BLaER1 (cell line): ENCODE results near the gene SREBF1.
A peak's percentile ranks its signal among the peaks of the same experiment; 100 is the strongest.

ENCODE experiments used
- H3K27ac ChIP-seq: shearing (Covaris generic); formaldehyde crosslinking; 2 replicates; pipeline ENCODE4 v1.8.1; 2022
- H3K27me3 ChIP-seq: shearing (Covaris generic); formaldehyde crosslinking; 2 replicates; pipeline ENCODE4 v1.8.1; 2022
- H3K36me3 ChIP-seq: shearing (Covaris generic); formaldehyde crosslinking; 2 replicates; pipeline ENCODE4 v1.8.1; 2022
- H3K4me1 ChIP-seq: shearing (Covaris generic); formaldehyde crosslinking; 2 replicates; pipeline ENCODE4 v1.8.1; 2022
- H3K4me2 ChIP-seq: shearing (Covaris generic); formaldehyde crosslinking; 2 replicates; pipeline ENCODE4 v1.8.1; 2022
- H3K4me3 ChIP-seq: shearing (Covaris generic); formaldehyde crosslinking; 2 replicates; pipeline ENCODE4 v1.8.1; 2022
- H3K9ac ChIP-seq: shearing (Covaris generic); formaldehyde crosslinking; 2 replicates; pipeline ENCODE4 v1.8.1; 2022
- H3K9me3 ChIP-seq: shearing (Covaris generic); formaldehyde crosslinking; 2 replicates; pipeline ENCODE4 v1.8.1; 2022
- H4K20me1 ChIP-seq: shearing (Covaris generic); formaldehyde crosslinking; 2 replicates; pipeline ENCODE4 v1.8.1; 2022
- Cebpa-rat ChIP-seq: shearing (Covaris generic); IDR thresholded peaks from 2 replicates; pipeline ENCODE4 v1.8.1; 2022

SREBF1 gene

DNA sequence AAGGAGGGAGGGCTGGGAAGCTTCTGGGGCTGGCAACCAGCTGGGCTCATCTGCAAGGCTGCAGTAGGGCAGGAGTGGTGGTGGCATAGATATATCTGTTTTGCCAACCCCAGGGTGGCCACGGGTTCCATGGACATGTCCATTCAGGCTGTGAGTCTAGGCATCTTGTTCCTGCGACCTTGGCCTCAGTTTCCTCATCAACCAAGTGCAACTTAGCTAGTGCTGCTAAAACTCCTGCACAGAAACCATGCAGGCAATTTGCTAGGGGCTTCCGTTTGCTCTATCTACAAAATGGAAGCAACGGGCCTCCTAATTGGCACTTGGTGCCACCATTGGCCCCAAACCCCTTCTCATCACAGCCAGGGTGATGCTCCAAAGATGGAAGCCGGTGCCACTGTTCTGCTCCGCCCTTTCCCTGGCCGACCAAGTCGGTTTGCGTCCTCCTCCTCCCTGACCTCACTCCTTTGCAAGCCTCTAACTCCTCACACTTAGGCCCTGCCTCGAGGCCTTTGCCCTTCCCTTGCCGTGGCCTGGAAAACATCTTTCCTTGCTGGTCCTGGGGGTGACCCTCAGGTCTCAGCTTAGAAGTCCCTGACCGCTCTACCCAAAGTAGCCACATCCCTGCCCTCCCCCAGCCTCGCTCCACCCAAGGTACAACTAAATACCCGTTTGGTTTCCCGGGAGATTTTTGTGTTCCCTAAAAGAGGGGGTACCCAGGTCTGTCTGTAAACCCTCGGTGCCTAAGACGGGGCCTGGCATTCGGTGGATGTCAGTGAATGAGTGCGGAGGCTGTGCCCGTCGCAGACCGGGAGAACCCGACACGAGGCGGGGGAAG is 1.2 kb downstream of the SREBF1 start:
- TF ChIP-seq Cebpa-rat, result no peak
- Histone ChIP-seq H3K27ac (peak overlapping the region; percentile 100), H3K4me1 (peaks cover 92% of the 10 kb centered on the region), H4K20me1 (peaks cover 53% of the 10 kb centered on the region), H3K9me3 (no peaks in the 10 kb centered on the region), H3K27me3 (no peaks in the 10 kb centered on the region), H3K4me2 (peak overlapping the region; percentile 100), H3K36me3 (peaks cover 33% of the 10 kb centered on the region), H3K9ac (peak overlapping the region; percentile 100), H3K4me3 (peak overlapping the region; percentile 100)

DNA sequence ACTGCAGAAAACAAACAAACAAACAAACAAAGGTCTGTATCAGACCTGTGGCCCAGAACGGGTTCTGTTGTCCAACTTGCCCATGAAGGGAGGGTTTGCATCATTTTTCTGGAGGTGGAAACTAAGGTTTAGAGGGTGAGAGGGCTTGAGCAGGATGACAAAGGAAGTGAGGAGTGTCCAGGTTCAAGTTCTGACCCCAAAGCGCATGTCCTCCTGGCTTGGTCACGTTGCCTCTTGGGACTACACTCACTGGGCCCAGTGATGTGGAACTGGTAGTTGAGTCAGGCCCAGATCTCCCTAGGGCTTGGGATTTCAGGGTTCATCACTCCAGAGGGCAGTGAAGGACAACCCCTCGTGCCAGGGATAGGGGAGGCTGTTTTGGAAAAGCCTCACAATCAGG is 1.8 kb downstream of the SREBF1 start:
- no peaks in the 10 kb centered on the region for H3K27me3 ChIP-seq
- peak overlapping the region; percentile 100 for H3K4me3 ChIP-seq

DNA sequence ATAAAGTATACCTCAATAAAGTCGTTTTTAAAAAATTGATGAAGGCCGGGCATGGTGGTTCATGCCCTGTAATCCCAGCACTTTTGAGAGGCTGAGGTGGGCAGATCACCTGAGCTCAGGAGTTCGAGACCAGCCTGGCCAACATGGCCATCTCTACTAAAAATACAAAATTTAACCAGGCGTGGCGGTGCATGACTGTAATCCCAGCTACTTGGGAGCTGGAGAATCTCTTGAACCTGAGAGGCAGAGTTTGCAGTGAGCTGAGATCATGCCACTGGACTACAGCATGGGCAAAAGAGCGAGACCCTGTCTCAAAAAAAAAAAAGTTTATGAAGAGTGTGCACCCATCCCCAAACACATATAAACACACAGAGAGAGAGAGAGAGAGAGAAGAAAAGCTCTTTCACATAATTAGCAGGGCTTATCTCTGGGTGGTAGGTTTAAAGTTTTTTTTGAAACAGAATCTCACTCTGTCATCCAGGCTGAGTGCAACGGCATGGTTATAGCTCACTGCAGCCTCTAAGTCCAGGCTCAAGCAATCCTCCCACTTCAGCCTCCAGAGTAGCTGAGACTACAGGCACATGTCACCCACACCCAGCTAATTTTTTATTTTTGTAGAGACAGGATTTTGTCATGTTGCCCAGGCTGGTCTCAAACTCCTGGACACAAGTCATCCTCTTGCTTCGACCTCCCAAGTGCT is 3.0 kb downstream of the SREBF1 start:
- Histone ChIP-seq H3K4me1 (peaks cover 91% of the 10 kb centered on the region), H3K36me3 (peaks cover 48% of the 10 kb centered on the region), H3K4me3 (peak overlapping the region; percentile 100), H3K27me3 (no peaks in the 10 kb centered on the region), H3K27ac (peak overlapping the region; percentile 100), H4K20me1 (peaks cover 71% of the 10 kb centered on the region), H3K4me2 (peak overlapping the region; percentile 100), H3K9ac (peak overlapping the region; percentile 100), H3K9me3 (no peaks in the 10 kb centered on the region)
- TF ChIP-seq Cebpa-rat, result no peak

More for the DNA sequence above, 1.8 kb downstream of the SREBF1 start:
- Histone ChIP-seq H3K27ac (peak overlapping the region; percentile 100), H3K9me3 (no peaks in the 10 kb centered on the region), H3K36me3 (peaks cover 39% of the 10 kb centered on the region), H4K20me1 (peaks cover 59% of the 10 kb centered on the region), H3K4me2 (peak overlapping the region; percentile 100), H3K4me1 (peaks cover 92% of the 10 kb centered on the region), H3K9ac (peak overlapping the region; percentile 100)
- no peak for TF ChIP-seq Cebpa-rat

DNA sequence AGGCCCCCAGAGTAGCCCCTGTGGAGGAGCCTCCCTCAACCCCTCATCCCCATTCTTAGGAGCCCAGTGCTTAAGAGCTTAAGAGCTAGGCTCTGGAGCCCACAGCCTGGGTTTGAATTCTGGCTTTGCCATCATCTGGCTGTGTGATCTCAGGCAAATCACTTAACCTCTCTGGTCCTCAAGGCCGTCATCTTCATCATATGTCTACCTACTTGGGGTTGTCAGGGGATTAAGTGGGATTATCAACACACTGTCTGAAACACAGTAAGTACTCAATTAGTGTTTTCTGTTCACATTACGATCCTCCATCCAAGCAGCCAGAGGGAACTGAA is 4.8 kb downstream of the SREBF1 start:
- no peaks in the 10 kb centered on the region for H3K9me3 ChIP-seq
- no peak overlapping the region for H3K4me3 ChIP-seq
- peak overlapping the region; percentile 100 for H3K4me2 ChIP-seq
- H3K27ac ChIP-seq, result peak overlapping the region; percentile 62
- H3K27me3 ChIP-seq, result no peaks in the 10 kb centered on the region
- H3K36me3 ChIP-seq, result peaks cover 66% of the 10 kb centered on the region
- H3K9ac ChIP-seq, result peak overlapping the region; percentile 48; the same call in 1 of the 2 replicates
- peaks cover 89% of the 10 kb centered on the region for H4K20me1 ChIP-seq
- no peak for TF ChIP-seq Cebpa-rat
- H3K4me1 ChIP-seq, result peaks cover 91% of the 10 kb centered on the region

DNA sequence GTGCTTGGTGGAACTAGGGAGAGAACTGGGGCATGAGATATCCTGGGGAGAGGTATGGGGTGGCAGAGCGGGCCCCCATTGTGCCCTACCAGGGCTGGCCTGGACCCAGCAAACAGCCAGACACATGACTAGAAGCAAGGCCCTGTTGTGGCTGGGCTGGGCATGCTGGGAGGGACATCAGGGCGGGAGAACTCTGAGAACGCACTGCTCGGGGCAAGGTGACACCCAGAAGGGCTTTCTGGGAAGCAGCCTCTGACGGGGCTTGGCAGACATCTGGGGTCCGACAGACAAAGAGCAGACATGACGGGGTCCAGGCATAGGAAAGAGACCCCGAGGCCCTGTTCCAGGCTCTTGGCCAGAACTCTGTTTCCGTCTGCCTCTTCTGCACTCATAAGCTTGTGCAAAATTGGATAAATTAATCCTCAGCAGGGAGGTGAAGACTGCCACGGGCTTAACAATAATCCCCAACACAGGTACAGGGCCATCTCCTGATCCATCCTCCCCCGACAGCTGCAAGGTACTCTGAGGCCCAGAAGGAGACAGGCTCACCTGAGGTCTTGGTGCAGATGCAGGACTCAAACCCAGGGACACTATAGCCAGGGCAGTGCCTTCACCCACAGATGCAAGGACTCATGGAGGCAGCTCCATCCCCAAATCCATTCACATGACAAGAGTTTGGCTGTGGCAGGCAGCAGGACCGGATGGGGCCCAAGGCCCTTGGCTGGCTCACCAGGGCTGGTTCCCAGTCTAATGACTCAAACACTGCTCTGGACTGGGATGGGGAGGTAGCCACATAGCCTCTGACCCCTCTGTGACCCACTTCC is 5.4 kb downstream of the SREBF1 start:
- H3K27ac ChIP-seq, result peak overlapping the region; percentile 62
- H3K4me3 ChIP-seq, result no peak overlapping the region
- TF ChIP-seq Cebpa-rat, result no peak
- peak overlapping the region; percentile 100 for H3K4me2 ChIP-seq
- peaks cover 95% of the 10 kb centered on the region for H3K4me1 ChIP-seq
- peaks cover 95% of the 10 kb centered on the region for H4K20me1 ChIP-seq
- H3K36me3 ChIP-seq, result peaks cover 71% of the 10 kb centered on the region
- H3K9me3 ChIP-seq, result no peaks in the 10 kb centered on the region
- peak overlapping the region; percentile 48; the same call in 1 of the 2 replicates for H3K9ac ChIP-seq
- H3K27me3 ChIP-seq, result no peaks in the 10 kb centered on the region

DNA sequence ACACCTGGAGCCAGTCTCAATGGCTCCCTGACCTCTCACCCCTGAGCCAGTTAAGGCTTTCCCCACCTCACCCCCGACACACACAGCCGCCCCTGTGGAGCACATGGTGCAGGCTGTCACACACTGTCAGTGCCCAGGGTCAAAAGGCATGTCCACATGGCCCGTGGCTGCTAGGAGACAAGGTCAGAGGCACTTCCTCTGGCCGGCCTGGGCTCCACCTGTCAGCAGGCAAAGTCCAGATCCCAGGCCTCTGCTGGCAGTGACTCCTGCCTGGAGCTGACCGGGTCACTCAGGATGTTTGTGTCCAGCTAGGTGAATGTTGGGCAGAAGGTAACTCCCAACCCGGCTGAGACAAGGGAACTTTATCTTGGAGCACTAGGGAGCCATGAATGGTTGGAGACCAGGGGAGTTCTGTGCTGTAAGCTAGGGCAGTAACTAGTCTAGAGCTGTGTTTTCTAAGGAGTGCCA is 6.0 kb downstream of the SREBF1 start:
- no peak for TF ChIP-seq Cebpa-rat
- Histone ChIP-seq H3K4me1 (peaks cover 99% of the 10 kb centered on the region), H3K4me3 (no peak overlapping the region), H3K27me3 (no peaks in the 10 kb centered on the region), H3K4me2 (peak overlapping the region; percentile 100), H3K9me3 (no peaks in the 10 kb centered on the region), H3K27ac (peak overlapping the region; percentile 62), H4K20me1 (peaks cover 100% of the 10 kb centered on the region), H3K36me3 (peaks cover 71% of the 10 kb centered on the region), H3K9ac (0 out of 2 replicates have a peak overlapping the region, but pooled peaks have one; percentile 48)

DNA sequence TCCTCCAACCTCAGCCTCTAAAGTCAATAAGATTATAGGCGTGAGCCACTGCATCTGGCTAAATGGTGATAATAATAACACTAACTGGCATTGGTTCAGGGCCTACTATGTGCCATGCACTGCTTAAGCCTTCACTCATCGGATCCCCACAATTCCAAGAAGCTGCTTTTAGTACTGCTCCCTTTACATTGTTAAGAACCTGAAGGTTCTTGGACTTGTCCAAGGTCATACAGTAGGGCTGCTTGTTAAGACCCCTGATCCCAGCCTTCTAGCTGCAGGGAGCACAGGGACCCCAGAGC is 6.6 kb downstream of the SREBF1 start:
- Histone ChIP-seq H3K27me3 (no peaks in the 10 kb centered on the region), H3K4me2 (peak overlapping the region; percentile 100), H3K36me3 (peaks cover 67% of the 10 kb centered on the region), H3K4me1 (peaks cover 99% of the 10 kb centered on the region), H3K27ac (peak overlapping the region; percentile 62), H3K4me3 (no peak overlapping the region), H4K20me1 (peaks cover 98% of the 10 kb centered on the region), H3K9me3 (no peaks in the 10 kb centered on the region), H3K9ac (0 out of 2 replicates have a peak overlapping the region, but pooled peaks have one; percentile 48)
- TF ChIP-seq Cebpa-rat, result no peak

DNA sequence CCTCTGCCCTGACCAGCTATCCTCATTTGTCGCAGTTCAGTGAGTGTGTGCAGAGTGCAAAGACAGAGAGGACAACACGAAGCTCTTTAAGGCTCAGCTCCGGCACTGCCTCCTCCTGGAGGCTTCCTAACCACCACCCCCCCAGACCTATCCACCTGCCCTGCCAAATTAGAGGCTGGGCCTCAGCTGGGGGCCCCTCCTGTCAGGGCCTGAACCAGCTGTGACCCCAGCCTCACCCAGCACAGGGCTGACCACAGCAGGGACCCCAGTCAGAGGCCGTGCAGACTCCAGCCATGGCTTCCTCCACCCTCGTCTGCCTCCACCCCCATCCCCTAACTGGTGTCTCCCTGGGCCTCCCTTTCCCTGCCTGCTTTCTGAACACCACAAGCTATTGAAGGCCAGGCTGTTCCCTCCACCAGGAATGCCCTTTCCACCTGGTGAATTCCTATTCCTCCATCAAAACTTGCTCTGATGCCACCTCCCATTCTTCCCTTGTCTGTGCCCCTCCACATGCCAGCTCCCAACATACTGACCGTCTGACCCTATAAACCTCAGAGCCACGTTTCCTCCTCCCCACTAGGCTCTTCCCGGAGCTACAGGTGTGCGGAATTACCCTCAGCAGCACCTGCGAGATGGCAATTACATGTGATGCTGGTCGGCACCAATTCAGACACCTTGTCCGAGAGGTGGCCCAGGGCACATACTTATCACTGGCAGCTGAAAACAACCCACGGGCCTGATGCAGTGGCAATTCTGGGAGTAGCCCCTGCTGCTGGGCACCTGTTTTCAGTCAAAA is 8.8 kb downstream of the SREBF1 start:
- Histone ChIP-seq H3K9me3 (no peaks in the 10 kb centered on the region), H3K27me3 (no peaks in the 10 kb centered on the region), H3K9ac (peak overlapping the region; percentile 69), H3K4me2 (peak overlapping the region; percentile 94), H3K27ac (peak overlapping the region; percentile 77), H4K20me1 (peaks cover 80% of the 10 kb centered on the region), H3K4me3 (peak overlapping the region; percentile 19; the same call in 1 of the 2 replicates), H3K36me3 (peaks cover 63% of the 10 kb centered on the region), H3K4me1 (peaks cover 92% of the 10 kb centered on the region)
- no peak for TF ChIP-seq Cebpa-rat
